B cell (primary cell): Measurements from ENCODE around the gene EPB41L3. TPM values are rescaled to one million over a fixed set of nuclear protein-coding genes. Genes with fewer than 3 reads are reported as not detected.
A peak's percentile ranks its signal among the peaks of the same experiment; 100 is the strongest.

Experiments
- ATAC-seq: fragments of 200-7000 bp; cut with Tn5 transposase; one replicate; pipeline ENCODE4 v1.10.0; 2021; ENCODE audit warnings: low read depth, mild to moderate bottlenecking, moderate number of reproducible peaks, moderate library complexity
- CTCF ChIA-PET: fragments of 350-600 bp; sonication (Branson Sonifier 250); formaldehyde crosslinking; loops from one replicate; lab custom pipeline; 2021; ENCODE audit warnings: antibody characterized with exemption, inconsistent platforms; lab: Charles Lee
- POLR2A ChIA-PET: fragments of 350-600 bp; sonication (Branson Sonifier 250); formaldehyde crosslinking; loops from one replicate; lab custom pipeline; 2021; ENCODE audit warnings: antibody characterized with exemption; lab: Charles Lee
- DNase-seq: peaks from one replicate; pipeline ENCODE4 v3.0.0; 2013
- H2AFZ ChIP-seq: 2 replicates; pipeline ENCODE4 v1.6.1; 2012; ENCODE audit warnings: mild to moderate bottlenecking, low read depth, low read length; ENCODE audit not compliant: insufficient read depth, poor library complexity, severe bottlenecking
- H3K27ac ChIP-seq, 2 donors: 1 replicate in 1 of 2; 2 replicates in 1 of 2; pipeline ENCODE4 v1.5.1; 2012 to 2013; ENCODE audit warnings: low read length in 2 of 2, mild to moderate bottlenecking in 2 of 2, moderate library complexity in 1 of 2
- H3K27me3 ChIP-seq, 4 experiments: fragments of 200-600 bp in 1 of 4; sonication (generic) in 1 of 4; replicated peaks in 1 of 4; 1 replicate in 2 of 4; 2 replicates in 2 of 4; pipeline versions ENCODE4 v1.6.1 to v1.7.0; 2013 to 2016; ENCODE audit warnings: low read length in 3 of 4, mild to moderate bottlenecking in 2 of 4, mixed read lengths in 1 of 4, moderate library complexity in 1 of 4; ENCODE audit not compliant: insufficient read depth in 4 of 4, control insufficient read depth in 3 of 4; ENCODE audit errors: control extremely low read depth in 1 of 4
- H3K36me3 ChIP-seq, 2 experiments: replicated peaks in 1 of 2; 1 replicate in 1 of 2; 2 replicates in 1 of 2; pipeline versions ENCODE4 v1.6.1 to v1.7.1; 2013; ENCODE audit warnings: low read length in 1 of 2; ENCODE audit not compliant: insufficient read depth in 2 of 2, control insufficient read depth in 1 of 2; ENCODE audit errors: control extremely low read depth in 1 of 2, extremely low read depth in 1 of 2
- H3K4me1 ChIP-seq, 2 donors: fragments of 200-600 bp in 1 of 2; sonication (generic) in 1 of 2; 1 replicate in 1 of 2; 2 replicates in 1 of 2; pipeline versions ENCODE4 v1.5.1 to v1.6.1; 2013 to 2017; ENCODE audit warnings: low read length in 2 of 2; ENCODE audit not compliant: control insufficient read depth in 2 of 2, insufficient read depth in 2 of 2
- H3K4me2 ChIP-seq: replicated peaks from 2 replicates; pipeline ENCODE3; 2012; ENCODE audit warnings: mild to moderate bottlenecking, low read depth, low read length; ENCODE audit not compliant: poor library complexity, severe bottlenecking
- H3K4me3 ChIP-seq, 5 experiments: fragments of 200-600 bp in 1 of 5; sonication (generic) in 1 of 5; 1 replicate in 3 of 5; 2 replicates in 2 of 5; pipeline versions ENCODE4 v1.5.1 to v1.7.0; 2011 to 2016; ENCODE audit warnings: low read length in 4 of 5, mild to moderate bottlenecking in 4 of 5, low read depth in 2 of 5, control low read depth in 1 of 5, moderate library complexity in 1 of 5; ENCODE audit not compliant: insufficient read depth in 1 of 5; ENCODE audit errors: control extremely low read depth in 1 of 5, extremely low read depth in 1 of 5
- H3K79me2 ChIP-seq: fragments of 200-600 bp; sonication (generic); one replicate; pipeline ENCODE4 v1.6.0; 2016; ENCODE audit warnings: low read length; ENCODE audit not compliant: control insufficient read depth, insufficient read depth
- H3K9ac ChIP-seq: fragments of 200-600 bp; sonication (generic); 2 replicates; pipeline ENCODE4 v1.6.1; 2017; ENCODE audit warnings: mild to moderate bottlenecking, low read length, moderate library complexity
- H3K9me3 ChIP-seq, 3 donors: one replicate each; pipeline versions ENCODE4 v1.6.1 to v1.7.1; 2013; ENCODE audit warnings: low read length in 2 of 3; ENCODE audit not compliant: control insufficient read depth in 2 of 3, insufficient read depth in 1 of 3; ENCODE audit errors: control extremely low read depth in 1 of 3
- H4K20me1 ChIP-seq: 2 replicates; pipeline ENCODE4 v1.6.0; 2012; ENCODE audit warnings: mild to moderate bottlenecking, low read length; ENCODE audit not compliant: insufficient read depth, control insufficient read depth, poor library complexity, severe bottlenecking
- H3K27ac Mint-ChIP-seq: one replicate; pipeline ENCODE4 v1.8.0; 2021; ENCODE audit warnings: mixed read lengths
- H3K27me3 Mint-ChIP-seq: one replicate; pipeline ENCODE4 v1.8.0; 2021; ENCODE audit warnings: mixed read lengths
- H3K4me1 Mint-ChIP-seq: one replicate; pipeline ENCODE4 v1.8.0; 2021; ENCODE audit warnings: mixed read lengths
- H3K4me3 Mint-ChIP-seq: one replicate; pipeline ENCODE4 v1.8.0; 2021; ENCODE audit warnings: mixed read lengths
- H3K9me3 Mint-ChIP-seq: one replicate; pipeline ENCODE4 v1.8.0; 2022; ENCODE audit warnings: mixed read lengths; ENCODE audit not compliant: insufficient read depth
- EZH2 ChIP-seq: IDR thresholded peaks from 2 replicates; pipeline ENCODE4 v1.6.1; 2012; ENCODE audit warnings: borderline replicate concordance, low read depth, mild to moderate bottlenecking, moderate library complexity, low read length; ENCODE audit not compliant: insufficient read depth, poor library complexity, severe bottlenecking
- WGBS: methylation state at CpG from one replicate; pipeline ENCODE4 v1.1.5; 2013; ENCODE audit warnings: missing lambda C conversion rate; ENCODE audit not compliant: insufficient coverage; 5-methylcytosine and 5-hydroxymethylcytosine counted together
- intact Hi-C: fragments of 100-400 bp; cut with micrococcal nuclease; formaldehyde crosslinking; loops from one replicate; pipeline ENCODE4 v1.10.0; 2022
- polyA plus RNA-seq: library from polyadenylated mRNA; depleted of rRNA; stranded (reverse); fragments of >200 nt; gene quantifications from 2 replicates; pipeline ENCODE4 v1.2.3, GENCODE V29; 2012
- total RNA-seq, 2 donors: library from RNA; stranded (reverse); fragments of 120-200 nt in 1 of 2; gene quantifications; 1 replicate in 1 of 2; 2 replicates in 1 of 2; pipeline versions ENCODE4 v1.2.3 to v1.2.4, GENCODE V29; 2013 to 2022
- TF ChIP-seq, protein P1 (sequence below): fragments of 200-600 bp; IDR thresholded peaks from one replicate; pipeline ENCODE4 v1.8.0; 2022; ENCODE audit warnings: antibody characterized with exemption, mild to moderate bottlenecking

Gene EPB41L3
- total and polyA plus RNA-seq, 2 donors (not counting 1 experiment from before 2014, with no cell fraction given): 0.57 to 0.58 TPM

DNA sequence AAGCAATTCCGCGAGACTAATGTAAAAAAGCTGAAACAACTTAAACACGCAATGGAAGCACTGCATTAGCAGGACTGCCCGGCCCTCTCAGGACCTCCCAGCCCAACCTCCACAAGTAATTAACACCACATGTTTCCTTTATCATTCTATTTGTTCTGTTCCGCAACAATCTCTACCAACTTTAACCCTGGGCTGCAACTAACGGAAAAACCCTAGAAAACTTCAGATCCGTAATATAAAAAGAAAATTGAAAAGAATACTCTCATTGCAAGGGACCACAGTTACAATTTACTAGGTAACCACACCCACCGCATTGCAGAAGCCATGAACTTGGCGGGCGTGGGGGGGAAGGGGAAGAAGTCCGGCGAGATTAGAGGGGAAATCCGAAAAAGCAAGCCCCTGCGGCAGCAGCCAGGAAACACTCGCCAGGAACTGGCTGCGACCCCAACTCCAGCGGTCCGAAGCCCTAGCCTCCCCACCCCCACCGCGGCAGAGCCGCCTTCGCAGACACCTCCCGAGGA is 1.2 kb downstream of the EPB41L3 start:
- Histone ChIP-seq H3K4me2 (peak overlapping the region; percentile 53), H2AFZ (no peak overlapping the region), H3K4me3 (peak overlapping the region in 2 of 5 experiments; percentile 11 to 19), H3K9ac (no peak overlapping the region), H3K4me1 (no peaks in the 10 kb centered on the region), H3K27ac (no peak overlapping the region), H3K27me3 (peaks cover 0 to 16% (median 4%) of the 10 kb centered on the region in 4 experiments), H4K20me1 (no peaks in the 10 kb centered on the region), H3K36me3 (no peaks in the 10 kb centered on the region), H3K79me2 (no peaks in the 10 kb centered on the region), H3K9me3 (no peaks in the 10 kb centered on the region)
- Mint-ChIP-seq H3K4me1 (peaks cover 6% of the 10 kb centered on the region), H3K27ac (no peak overlapping the region), H3K9me3 (no peaks in the 10 kb centered on the region), H3K27me3 (peaks cover 43% of the 10 kb centered on the region), H3K4me3 (peak overlapping the region; percentile 16)
- intact Hi-C loops: no loop called here
- ATAC-seq (no peak), DNase-seq (peak; percentile 15)
- ChIA-PET CTCF (no interaction called here), POLR2A (no interaction called here)
- no peak for TF ChIP-seq EZH2
- TF ChIP-seq, protein P1, sequence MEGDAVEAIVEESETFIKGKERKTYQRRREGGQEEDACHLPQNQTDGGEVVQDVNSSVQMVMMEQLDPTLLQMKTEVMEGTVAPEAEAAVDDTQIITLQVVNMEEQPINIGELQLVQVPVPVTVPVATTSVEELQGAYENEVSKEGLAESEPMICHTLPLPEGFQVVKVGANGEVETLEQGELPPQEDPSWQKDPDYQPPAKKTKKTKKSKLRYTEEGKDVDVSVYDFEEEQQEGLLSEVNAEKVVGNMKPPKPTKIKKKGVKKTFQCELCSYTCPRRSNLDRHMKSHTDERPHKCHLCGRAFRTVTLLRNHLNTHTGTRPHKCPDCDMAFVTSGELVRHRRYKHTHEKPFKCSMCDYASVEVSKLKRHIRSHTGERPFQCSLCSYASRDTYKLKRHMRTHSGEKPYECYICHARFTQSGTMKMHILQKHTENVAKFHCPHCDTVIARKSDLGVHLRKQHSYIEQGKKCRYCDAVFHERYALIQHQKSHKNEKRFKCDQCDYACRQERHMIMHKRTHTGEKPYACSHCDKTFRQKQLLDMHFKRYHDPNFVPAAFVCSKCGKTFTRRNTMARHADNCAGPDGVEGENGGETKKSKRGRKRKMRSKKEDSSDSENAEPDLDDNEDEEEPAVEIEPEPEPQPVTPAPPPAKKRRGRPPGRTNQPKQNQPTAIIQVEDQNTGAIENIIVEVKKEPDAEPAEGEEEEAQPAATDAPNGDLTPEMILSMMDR: no peak
- whole genome bisulfite sequencing: 7% methylated on average over 20 of the region's 23 CpGs

DNA sequence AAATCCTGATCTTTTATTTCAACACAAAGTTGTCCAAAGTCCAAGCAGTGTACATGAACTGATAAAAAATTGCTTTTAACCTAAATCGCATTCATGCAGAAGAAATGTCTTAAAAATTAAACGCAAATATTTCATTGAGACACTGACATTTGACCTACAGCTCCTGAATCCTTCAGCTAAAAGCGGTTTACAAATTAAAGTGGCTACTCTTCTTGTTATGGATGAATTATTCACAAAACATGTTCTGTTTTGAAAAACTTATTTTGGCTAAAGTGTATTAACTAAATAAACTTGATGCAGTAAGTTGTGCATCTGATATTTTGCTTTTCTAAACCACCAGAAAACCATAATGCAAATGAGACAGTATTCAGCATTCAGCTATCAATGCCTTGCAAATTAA is 2.2 kb downstream of the EPB41L3 start:
- Histone ChIP-seq H4K20me1 (no peaks in the 10 kb centered on the region), H3K9me3 (no peaks in the 10 kb centered on the region), H3K4me3 (no peak overlapping the region), H3K9ac (no peak overlapping the region), H3K4me1 (no peaks in the 10 kb centered on the region), H2AFZ (no peak overlapping the region), H3K27ac (no peak overlapping the region), H3K36me3 (no peaks in the 10 kb centered on the region), H3K79me2 (no peaks in the 10 kb centered on the region), H3K27me3 (peaks cover 0 to 16% (median 3%) of the 10 kb centered on the region in 4 experiments), H3K4me2 (no peak overlapping the region)
- CTCF ChIA-PET: no interaction called here
- no peak for ATAC-seq
- intact Hi-C loops: no loop called here
- peaks cover 6% of the 10 kb centered on the region for H3K4me1 Mint-ChIP-seq
- no peak overlapping the region for H3K4me3 Mint-ChIP-seq
- no peak for DNase-seq
- TF ChIP-seq EZH2: no peak
- TF ChIP-seq, protein P1: no peak
- peaks cover 45% of the 10 kb centered on the region for H3K27me3 Mint-ChIP-seq
- POLR2A ChIA-PET: no interaction called here
- H3K9me3 Mint-ChIP-seq: no peaks in the 10 kb centered on the region
- no peak overlapping the region for H3K27ac Mint-ChIP-seq
- WGBS: 100% methylated on average over 1 of the region's 3 CpGs
